ENCODE measurements around the gene ECT2L. TPM values are rescaled to one million over a fixed set of nuclear protein-coding genes. Genes with fewer than 3 reads are reported as not detected.

The ECT2L gene
- under 1 TPM; 0.14 to 0.28 (median 0.19) TPM for polyA plus RNA-seq (ENCODE audit: insufficient read length in 3 of 3)

GRCh38 chr6:138795809-138796603 is at the start of gene ECT2L:
Gene ECT2L (plus strand): TSS chr6:138796087. CDS start chr6:138813275, 17,188 bp downstream.
- DNase-seq (ENCODE audit: low read depth in 3 of 3, low spot score in 2 of 3) = no peak

GRCh38 chr6:138752017-138752416 is 43.9 kb upstream of the ECT2L start:
- no peak for DNase-seq (ENCODE audit: low read depth in 3 of 3, low spot score in 2 of 3)

GRCh38 chr6:138757136-138757535 is 38.8 kb upstream of the ECT2L start:
- no peak for DNase-seq (ENCODE audit: low read depth in 3 of 3, low spot score in 2 of 3)

- DNase-seq (ENCODE audit: low read depth in 3 of 3, low spot score in 2 of 3) = peak in 1 of 3 donors; percentile 6
Observed at GRCh38 chr6:138765896-138766655, 29.8 kb upstream of the ECT2L start.

- DNase-seq (ENCODE audit: low read depth in 3 of 3, low spot score in 2 of 3) = no peak
Observed at GRCh38 chr6:138769102-138769676, 26.7 kb upstream of the ECT2L start.

- DNase-seq (ENCODE audit: low read depth in 3 of 3, low spot score in 2 of 3) = no peak
Observed at GRCh38 chr6:138772596-138773176, 23.2 kb upstream of the ECT2L start.

- peak; percentile 96 to 98 (median 96) for DNase-seq (ENCODE audit: low read depth in 3 of 3, low spot score in 2 of 3)
Observed at GRCh38 chr6:138773177-138774091, 22.5 kb upstream of the ECT2L start, which contains the start of gene CCDC28A. Gene CCDC28A (plus strand): TSS chr6:138773769. CDS start chr6:138776121, 2,352 bp downstream.

- DNase-seq (ENCODE audit: low read depth in 3 of 3, low spot score in 2 of 3) = no peak
Observed at GRCh38 chr6:138774370-138774769, 21.5 kb upstream of the ECT2L start.

- no peak for DNase-seq (ENCODE audit: low read depth in 3 of 3, low spot score in 2 of 3)
Observed at GRCh38 chr6:138776659-138777058, 19.2 kb upstream of the ECT2L start.

GRCh38 chr6:138778331-138778730 is 17.6 kb upstream of the ECT2L start:
- no peak for DNase-seq (ENCODE audit: low read depth in 3 of 3, low spot score in 2 of 3)

- DNase-seq (ENCODE audit: low read depth in 3 of 3, low spot score in 2 of 3) = no peak
Observed at GRCh38 chr6:138782243-138782642, 13.6 kb upstream of the ECT2L start.

- no peak for DNase-seq (ENCODE audit: low read depth in 3 of 3, low spot score in 2 of 3)
Observed at GRCh38 chr6:138785079-138785478, 10.8 kb upstream of the ECT2L start.

GRCh38 chr6:138785980-138786379 is 9.9 kb upstream of the ECT2L start:
- no peak for DNase-seq (ENCODE audit: low read depth in 3 of 3, low spot score in 2 of 3)

- DNase-seq (ENCODE audit: low read depth in 3 of 3, low spot score in 2 of 3) = no peak
Observed at GRCh38 chr6:138787138-138787537, 8.7 kb upstream of the ECT2L start.

GRCh38 chr6:138796771-138797170 is 884 bp downstream of the ECT2L start:
- DNase-seq (ENCODE audit: low read depth in 3 of 3, low spot score in 2 of 3) = no peak

GRCh38 chr6:138797806-138798446 is 2.0 kb downstream of the ECT2L start:
- DNase-seq (ENCODE audit: low read depth in 3 of 3, low spot score in 2 of 3) = no peak

- DNase-seq (ENCODE audit: low read depth in 3 of 3, low spot score in 2 of 3) = no peak
Observed at GRCh38 chr6:138800377-138801150, 4.7 kb downstream of the ECT2L start.

- DNase-seq (ENCODE audit: low read depth in 3 of 3, low spot score in 2 of 3) = no peak
Observed at GRCh38 chr6:138803331-138803730, 7.4 kb downstream of the ECT2L start.

GRCh38 chr6:138803861-138804260 is 8.0 kb downstream of the ECT2L start:
- no peak for DNase-seq (ENCODE audit: low read depth in 3 of 3, low spot score in 2 of 3)
